DMS53 treated with DMSO at 0.1 percent for 48 hours (cell line): Measurements from ENCODE around the gene COX10.
"Not testable (repeated sequence)": the region's sequence is repeated elsewhere in the genome, so short reads cannot be mapped to it uniquely, and the experiment has no call there.

Experiments
- DNase-seq: peaks from one replicate; lab custom pipeline; 2025; ENCODE audit not compliant: unreplicated experiment; lab: John Stamatoyannopoulos, UW

The COX10 gene

GRCh38 chr17:14176989-14177388 lies 107.7 kb downstream of the COX10 start:
- not testable (repeated sequence) for DNase-seq

- not testable (repeated sequence) for DNase-seq
Measured at GRCh38 chr17:14177801-14178200, 108.5 kb downstream of the COX10 start.

GRCh38 chr17:14179951-14180350 lies 110.6 kb downstream of the COX10 start:
- not testable (repeated sequence) for DNase-seq

GRCh38 chr17:14182084-14182483 lies 112.8 kb downstream of the COX10 start:
- not testable (repeated sequence) for DNase-seq

GRCh38 chr17:14184536-14184935 lies 115.2 kb downstream of the COX10 start:
- DNase-seq = not testable (repeated sequence)

GRCh38 chr17:14186443-14186842 lies 117.1 kb downstream of the COX10 start:
- DNase-seq = not testable (repeated sequence)

GRCh38 chr17:14190774-14191173 lies 121.5 kb downstream of the COX10 start:
- DNase-seq = not testable (repeated sequence)

GRCh38 chr17:14191469-14191868 lies 122.2 kb downstream of the COX10 start:
- DNase-seq = not testable (repeated sequence)

GRCh38 chr17:14192039-14192438 lies 122.7 kb downstream of the COX10 start:
- not testable (repeated sequence) for DNase-seq

- DNase-seq = not testable (repeated sequence)
Measured at GRCh38 chr17:14192636-14193344, 123.5 kb downstream of the COX10 start.

GRCh38 chr17:14196377-14196997 lies 127.2 kb downstream of the COX10 start:
- DNase-seq = no peak

- DNase-seq = no peak
Measured at GRCh38 chr17:14197057-14197456, 127.8 kb downstream of the COX10 start.

GRCh38 chr17:14197586-14197985 lies 128.3 kb downstream of the COX10 start:
- no peak for DNase-seq

- no peak for DNase-seq
Measured at GRCh38 chr17:14198013-14198412, 128.7 kb downstream of the COX10 start.

- no peak for DNase-seq
Measured at GRCh38 chr17:14198575-14198974, 129.3 kb downstream of the COX10 start.

GRCh38 chr17:14199601-14200000 lies 130.3 kb downstream of the COX10 start:
- DNase-seq = no peak

- DNase-seq = no peak
Measured at GRCh38 chr17:14200354-14200753, 131.1 kb downstream of the COX10 start.

GRCh38 chr17:14201021-14201987 lies 132.0 kb downstream of the COX10 start:
- DNase-seq = no peak

- no peak for DNase-seq
Measured at GRCh38 chr17:14201988-14202380, 132.7 kb downstream of the COX10 start.

- no peak for DNase-seq
Measured at GRCh38 chr17:14202388-14203166, 133.3 kb downstream of the COX10 start.

GRCh38 chr17:14203388-14203787 lies 134.1 kb downstream of the COX10 start:
- DNase-seq = no peak
